T-helper 17 cell (primary cell): ENCODE measurements around the gene PKN1. TPM values are rescaled to one million over a fixed set of nuclear protein-coding genes. Genes with fewer than 3 reads are reported as not detected.
"Not testable (repeated sequence)": the region's sequence is repeated elsewhere in the genome, so short reads cannot be mapped to it uniquely, and the experiment has no call there.

Experiments used
- ATAC-seq: fragments of 150-1000 bp; cut with Tn5 transposase; 2 replicates; pipeline ENCODE4 v1.10.0; 2021; ENCODE audit warnings: mild to moderate bottlenecking, moderate library complexity
- DNase-seq, 3 donors: peaks; one replicate each; pipeline versions ENCODE4 v3.0.0 to v3.0.0-alpha.2; 2020 to 2021
- H3K9me3 ChIP-seq: one replicate; pipeline ENCODE4 v1.7.0; 2013; ENCODE audit warnings: low read length, mild to moderate bottlenecking; ENCODE audit not compliant: control insufficient read depth, poor library complexity, severe bottlenecking
- H3K27ac Mint-ChIP-seq: one replicate; pipeline ENCODE4 v1.8.0; 2022; ENCODE audit warnings: mild to moderate bottlenecking, moderate library complexity, mixed read lengths
- H3K27me3 Mint-ChIP-seq: one replicate; pipeline ENCODE4 v1.8.0; 2022; ENCODE audit warnings: mixed read lengths
- H3K36me3 Mint-ChIP-seq: one replicate; pipeline ENCODE4 v1.8.0; 2022; ENCODE audit warnings: low read depth, mixed read lengths
- H3K4me1 Mint-ChIP-seq: one replicate; pipeline ENCODE4 v1.8.0; 2022; ENCODE audit warnings: mild to moderate bottlenecking, mixed read lengths
- H3K4me3 Mint-ChIP-seq: one replicate; pipeline ENCODE4 v1.8.0; 2022; ENCODE audit warnings: mild to moderate bottlenecking, moderate library complexity, mixed read lengths
- total RNA-seq, 4 donors: library from RNA in 2 of 4; stranded (reverse) in 2 of 4; gene quantifications; one replicate each; pipeline ENCODE4 v1.2.3 and lab custom pipeline; 2022 to 2026

PKN1 gene
- total RNA-seq (100 to 1,000 TPM; 163 to 202 TPM), total RNA-seq (lab: John Stamatoyannopoulos, UW) (160 to 167 reads per million in 2 donors)

DNA sequence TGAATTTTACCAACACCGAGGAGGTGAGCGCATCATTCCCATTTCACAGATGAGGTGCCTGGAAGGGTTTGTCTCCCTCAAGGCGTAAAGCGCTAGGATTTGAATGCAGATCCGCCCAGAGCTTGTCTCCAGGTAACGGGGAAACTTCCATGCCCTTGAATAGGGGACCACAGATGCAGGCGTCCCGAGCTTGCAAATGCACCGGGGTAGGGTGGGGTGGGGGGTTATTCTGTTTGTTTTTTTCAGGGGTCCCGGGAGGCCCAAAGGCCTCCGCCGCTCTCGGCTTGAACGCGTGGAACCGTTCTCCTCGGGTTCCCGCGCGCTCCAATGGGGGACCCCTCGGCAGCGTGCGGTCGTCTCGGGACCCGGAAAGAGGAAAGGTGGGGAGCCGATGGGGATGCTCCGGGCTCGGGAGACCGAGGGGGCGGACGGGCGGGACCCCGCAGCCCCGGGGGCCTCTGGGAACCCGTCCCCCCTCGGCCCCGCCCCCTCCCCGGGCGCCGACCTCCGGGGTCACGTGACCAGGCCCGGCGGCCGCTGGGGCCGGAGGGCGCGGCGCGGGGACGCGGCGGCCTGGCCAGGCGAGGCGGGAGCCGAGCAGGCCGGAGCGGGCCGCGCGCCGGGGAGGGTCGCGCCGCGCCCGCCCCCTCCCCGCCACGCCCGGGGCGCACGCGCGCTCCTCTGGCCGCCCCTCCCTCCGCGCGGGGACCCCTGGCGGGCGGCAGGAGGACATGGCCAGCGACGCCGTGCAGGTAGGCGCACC, at the start of gene PKN1:
Gene PKN1 (plus strand): TSS at position 516 of the 763 bp plus-strand sequence. CDS start 216 bp downstream, at position 732.
- H3K9me3 ChIP-seq = no peaks in the 10 kb centered on the region
- Mint-ChIP-seq H3K4me1 (peaks cover 24% of the 10 kb centered on the region), H3K4me3 (peak within 1 kb of the TSS; percentile 91), H3K27ac (peak within 1 kb of the TSS; percentile 84), H3K36me3 (no peaks in the 10 kb centered on the region), H3K27me3 (no peaks in the 10 kb centered on the region)
- DNase-seq (peak; percentile 34 to 53 (median 37)), ATAC-seq (peak; percentile 32)

DNA sequence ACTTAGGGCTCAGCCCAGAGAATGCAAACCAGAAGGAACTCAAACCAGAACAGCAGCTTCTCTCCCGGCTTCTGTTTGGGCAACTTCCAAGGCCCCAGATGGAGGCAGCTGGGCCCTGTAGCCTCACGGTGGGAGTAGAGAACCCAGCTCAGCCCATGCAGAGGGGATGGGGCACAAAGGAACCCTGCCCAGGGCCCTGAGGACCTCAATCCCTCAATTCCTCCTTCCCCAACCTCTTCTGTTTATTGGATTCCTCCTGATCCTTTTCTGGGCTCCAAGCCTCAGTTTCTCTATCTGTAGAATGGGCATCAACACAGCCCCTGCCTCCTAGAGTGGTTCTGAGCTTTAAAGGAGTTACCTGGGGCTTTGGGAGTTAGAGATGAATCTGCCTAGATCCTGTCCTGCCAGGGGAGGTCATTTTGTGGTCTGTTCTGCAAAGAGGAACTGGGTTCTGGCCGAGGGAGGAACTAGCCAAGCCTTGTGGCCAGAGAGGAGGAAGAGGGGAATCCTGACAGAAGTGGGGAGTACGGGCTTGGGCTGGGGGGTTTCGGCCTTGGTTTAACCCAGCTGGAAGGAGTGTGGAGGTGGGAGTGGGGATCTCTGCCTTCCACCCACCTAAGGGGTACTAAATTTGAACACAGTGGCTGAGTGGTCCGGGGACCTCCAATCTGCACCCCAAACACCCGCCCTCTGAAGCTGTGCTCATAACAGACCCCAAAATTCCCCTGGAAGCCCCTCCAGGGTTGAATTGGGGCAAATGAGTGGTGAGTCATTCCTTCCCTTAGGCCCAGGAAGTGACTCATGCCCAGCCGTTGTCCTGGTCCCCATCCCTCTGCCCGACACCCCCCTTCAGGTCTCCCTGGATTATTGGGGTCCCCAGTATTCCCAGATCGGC, 49.2 kb upstream of the PKN1 start:
- Mint-ChIP-seq H3K4me1 (peaks cover 33% of the 10 kb centered on the region), H3K27ac (peak overlapping the region; percentile 98), H3K27me3 (no peaks in the 10 kb centered on the region), H3K36me3 (peaks cover 15% of the 10 kb centered on the region), H3K4me3 (peak overlapping the region; percentile 99)
- peak in 2 of 3 donors; percentile 48 to 67 for DNase-seq
- H3K9me3 ChIP-seq = no peaks in the 10 kb centered on the region
- peak; percentile 2 for ATAC-seq

DNA sequence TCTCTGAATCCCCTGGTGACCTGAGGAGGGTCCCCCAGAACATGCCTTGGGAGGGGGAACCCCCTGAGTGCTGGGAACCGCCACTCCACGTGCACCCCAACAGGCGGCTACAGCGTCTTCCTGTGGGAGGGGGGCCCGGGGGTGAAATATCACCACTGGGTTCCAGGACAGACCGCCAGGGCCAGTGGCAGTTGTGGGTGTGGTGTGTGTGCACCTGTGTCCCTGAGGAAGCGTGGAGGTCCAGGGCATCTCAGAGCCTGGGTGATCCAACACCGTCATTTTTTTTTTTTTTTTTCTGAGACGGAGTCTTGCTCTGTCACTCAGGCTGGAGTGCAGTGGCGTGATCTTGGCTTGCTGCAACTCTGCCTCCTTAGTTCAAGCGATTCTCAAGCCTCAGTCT, 47.6 kb upstream of the PKN1 start:
- Mint-ChIP-seq H3K4me1 (peaks cover 27% of the 10 kb centered on the region), H3K27ac (peak overlapping the region; percentile 98)

DNA sequence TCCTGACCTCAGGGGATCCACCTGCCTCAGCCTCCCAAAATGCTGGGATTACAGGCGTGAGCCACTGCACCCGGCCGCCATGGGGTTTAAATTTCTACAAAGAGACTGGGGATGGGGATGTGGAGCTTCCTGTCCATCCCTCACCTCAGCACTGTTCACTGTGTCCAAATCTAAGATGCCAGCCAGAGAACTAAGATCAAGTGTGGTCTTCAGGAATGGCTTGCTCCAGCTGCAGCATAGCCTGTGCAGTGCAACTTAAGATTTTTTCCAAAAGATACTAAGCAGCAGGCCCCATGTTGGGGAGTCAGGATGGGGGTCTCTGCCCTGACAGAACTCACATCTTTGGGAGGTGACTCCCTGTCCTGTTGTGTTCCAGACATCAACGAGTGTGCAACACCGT, 42.6 kb upstream of the PKN1 start:
- Mint-ChIP-seq H3K4me3 (peak overlapping the region; percentile 77), H3K4me1 (peaks cover 25% of the 10 kb centered on the region), H3K27ac (peak overlapping the region; percentile 98), H3K36me3 (peaks cover 3% of the 10 kb centered on the region), H3K27me3 (no peaks in the 10 kb centered on the region)
- no peak for ATAC-seq
- H3K9me3 ChIP-seq = no peaks in the 10 kb centered on the region
- no peak for DNase-seq

More for the DNA sequence above, 47.6 kb upstream of the PKN1 start:
- Mint-ChIP-seq H3K27me3 (no peaks in the 10 kb centered on the region), H3K36me3 (peaks cover 15% of the 10 kb centered on the region), H3K4me3 (peak overlapping the region; percentile 99)
- H3K9me3 ChIP-seq = no peaks in the 10 kb centered on the region
- ATAC-seq = no peak
- peak in 1 of 3 donors; percentile 31 for DNase-seq

DNA sequence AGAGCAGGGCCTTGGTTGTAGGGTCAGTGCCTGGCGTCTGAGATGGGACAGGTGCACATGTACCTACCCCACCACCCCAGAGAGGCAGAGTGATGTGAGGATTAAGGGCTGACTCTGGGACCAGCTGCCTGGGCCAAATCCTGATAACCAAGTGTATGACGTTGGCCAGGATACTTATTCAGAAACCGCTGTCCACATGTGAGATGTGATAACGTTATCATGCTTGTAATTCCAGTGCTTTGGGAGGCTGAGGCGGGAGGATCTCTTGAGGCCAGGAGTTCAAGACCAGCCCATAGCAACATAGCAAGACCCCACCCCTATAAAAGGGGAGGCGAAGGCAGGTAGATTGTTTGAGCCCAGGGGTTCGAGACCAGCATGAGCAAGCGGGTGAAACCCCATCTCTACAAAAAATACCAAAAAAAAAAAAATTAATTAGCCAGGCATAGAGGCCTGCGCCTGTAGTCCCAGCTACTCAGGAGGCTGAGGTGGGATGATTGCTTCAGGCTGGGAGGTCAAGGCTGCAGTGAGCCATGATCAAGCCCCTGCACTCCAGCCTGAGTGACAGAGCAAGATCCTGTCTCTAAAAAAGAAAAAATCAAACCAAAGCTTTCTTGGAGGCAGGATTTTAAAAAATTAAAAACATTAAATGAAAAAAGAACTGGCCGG, 41.8 kb upstream of the PKN1 start:
- Mint-ChIP-seq H3K27me3 (no peaks in the 10 kb centered on the region), H3K36me3 (peaks cover 5% of the 10 kb centered on the region), H3K4me3 (peak overlapping the region; percentile 77), H3K4me1 (peaks cover 25% of the 10 kb centered on the region), H3K27ac (peak overlapping the region; percentile 98)
- no peaks in the 10 kb centered on the region for H3K9me3 ChIP-seq
- ATAC-seq (no peak), DNase-seq (no peak)

DNA sequence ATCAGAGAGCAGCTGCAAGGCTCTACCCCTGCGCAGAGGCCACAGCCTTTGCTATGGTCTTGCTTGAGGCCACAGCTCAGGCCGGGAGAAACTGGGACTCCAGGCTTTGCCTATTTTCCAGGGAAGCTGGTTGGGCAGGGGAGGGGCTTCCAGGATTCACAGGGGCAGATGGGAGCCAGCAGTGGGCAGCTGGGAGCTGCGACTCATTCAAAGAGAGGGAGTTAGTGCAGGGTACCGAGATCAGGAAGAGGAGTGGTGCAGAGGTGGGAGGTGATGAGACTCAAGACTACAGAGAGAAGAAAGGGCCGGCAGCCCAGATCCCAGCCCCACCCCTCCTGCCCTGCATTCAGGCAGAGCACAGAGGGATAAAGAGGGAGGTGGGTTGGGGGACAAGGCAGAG, 39.8 kb upstream of the PKN1 start:
- Mint-ChIP-seq H3K4me3 (peak overlapping the region; percentile 39), H3K27ac (peak overlapping the region; percentile 95), H3K4me1 (peaks cover 32% of the 10 kb centered on the region), H3K36me3 (peaks cover 8% of the 10 kb centered on the region), H3K27me3 (no peaks in the 10 kb centered on the region)
- DNase-seq = no peak
- no peaks in the 10 kb centered on the region for H3K9me3 ChIP-seq
- ATAC-seq = peak; percentile 5

DNA sequence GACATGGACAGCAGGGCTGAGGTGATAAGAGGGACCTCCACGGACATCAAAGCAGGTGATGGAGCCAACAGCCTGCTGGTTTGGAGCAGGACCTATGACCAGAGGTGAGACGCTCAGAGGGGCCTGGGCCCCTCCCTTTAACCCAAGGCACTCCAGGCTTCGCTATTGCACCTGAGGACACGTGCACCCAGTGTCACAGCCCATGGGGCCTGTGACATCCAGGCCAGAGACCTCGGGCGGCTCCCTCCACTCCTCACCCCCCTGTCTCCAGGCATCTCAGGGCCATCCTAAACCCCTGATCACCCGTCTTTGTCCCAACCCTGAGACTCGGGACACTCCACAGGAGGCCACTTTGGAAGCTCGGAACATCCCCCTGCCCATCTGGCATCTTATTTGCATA, 38.9 kb upstream of the PKN1 start:
- DNase-seq (no peak), ATAC-seq (peak; percentile 8)
- Mint-ChIP-seq H3K27ac (peak overlapping the region; percentile 95), H3K36me3 (peaks cover 8% of the 10 kb centered on the region), H3K27me3 (no peaks in the 10 kb centered on the region), H3K4me1 (peaks cover 28% of the 10 kb centered on the region), H3K4me3 (peak overlapping the region; percentile 50)
- H3K9me3 ChIP-seq = no peaks in the 10 kb centered on the region

DNA sequence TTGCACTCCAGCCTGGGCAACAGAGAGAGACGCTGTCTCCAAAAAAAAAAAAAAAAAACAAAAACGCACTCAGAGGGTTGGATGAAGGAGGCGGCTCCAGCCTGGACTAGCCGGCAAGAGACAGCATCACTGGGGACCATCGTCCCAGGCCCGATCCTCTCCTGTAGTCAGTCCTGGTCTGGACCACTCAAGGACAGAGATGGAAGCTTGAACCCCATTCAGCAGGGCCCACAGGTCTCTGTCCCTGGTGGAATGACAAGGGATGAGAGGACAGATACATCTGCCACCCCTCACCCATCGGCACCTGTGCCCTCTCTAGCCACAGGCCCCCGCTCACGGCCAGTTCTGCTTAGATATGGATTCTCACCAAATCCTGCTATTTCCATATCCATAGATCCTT, 37.8 kb upstream of the PKN1 start:
- Mint-ChIP-seq H3K4me1 (peaks cover 28% of the 10 kb centered on the region), H3K4me3 (peak overlapping the region; percentile 85), H3K27me3 (no peaks in the 10 kb centered on the region), H3K27ac (peak overlapping the region; percentile 95), H3K36me3 (peaks cover 8% of the 10 kb centered on the region)
- H3K9me3 ChIP-seq = no peaks in the 10 kb centered on the region
- DNase-seq = no peak
- ATAC-seq = peak; percentile 5

DNA sequence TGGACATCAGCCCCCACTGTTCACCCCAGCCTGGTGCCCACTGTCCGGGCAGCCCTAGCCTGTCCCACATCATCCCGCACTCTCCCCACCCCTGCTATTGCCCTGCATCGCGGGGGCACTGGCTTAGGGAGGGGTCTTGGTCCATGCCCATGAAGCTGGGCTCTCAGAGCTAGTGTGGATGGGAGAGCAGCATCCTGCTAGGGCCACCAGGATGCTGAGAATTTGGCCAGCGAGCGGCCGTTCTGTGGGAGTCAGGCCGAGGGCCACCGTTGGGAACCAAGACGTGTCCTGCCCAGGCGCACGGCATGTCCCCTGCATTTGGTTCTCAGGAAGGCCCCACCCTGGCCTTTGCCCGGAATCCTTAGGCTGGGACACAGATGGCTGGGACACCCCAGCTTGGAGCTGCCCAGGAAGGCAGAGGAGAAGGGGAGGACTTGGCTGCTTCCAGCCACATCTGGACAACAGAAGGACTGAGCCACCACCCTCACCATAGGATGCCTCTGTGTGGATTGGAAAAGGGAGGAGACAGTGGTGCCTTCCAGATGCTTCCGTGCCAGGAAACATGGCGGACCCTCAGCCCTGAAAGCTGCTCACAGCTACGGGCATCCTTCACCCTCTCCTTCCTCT, 37.3 kb upstream of the PKN1 start:
- Mint-ChIP-seq H3K36me3 (peaks cover 8% of the 10 kb centered on the region), H3K27ac (peak overlapping the region; percentile 95), H3K4me3 (peak overlapping the region; percentile 85), H3K27me3 (no peaks in the 10 kb centered on the region), H3K4me1 (peaks cover 26% of the 10 kb centered on the region)
- DNase-seq (no peak), ATAC-seq (peak; percentile 10)
- H3K9me3 ChIP-seq = no peaks in the 10 kb centered on the region

DNA sequence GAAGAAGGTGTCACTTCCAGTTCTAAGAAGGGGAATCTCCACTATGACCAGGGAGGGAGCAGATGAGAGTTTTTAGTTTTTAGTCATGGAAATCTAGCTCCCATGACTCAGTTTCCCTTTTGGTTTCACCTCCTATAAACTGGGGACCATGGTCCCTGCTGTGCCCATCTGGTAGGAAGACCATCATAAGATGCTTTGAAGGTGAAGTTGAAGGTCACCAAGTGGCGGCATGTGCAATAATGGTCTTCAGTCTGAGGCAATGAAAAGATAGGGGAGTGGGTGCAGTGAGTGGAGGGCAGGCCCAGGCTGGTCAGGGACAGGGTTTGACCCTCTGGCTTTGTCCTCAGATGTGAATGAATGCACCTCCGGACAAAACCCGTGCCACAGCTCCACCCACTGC, 36.4 kb upstream of the PKN1 start:
- not testable (repeated sequence) for H3K9me3 ChIP-seq, H3K36me3 Mint-ChIP-seq, DNase-seq, H3K27me3 Mint-ChIP-seq, ATAC-seq
- H3K4me1 Mint-ChIP-seq = peaks cover 24% of the 10 kb centered on the region
- peak overlapping the region; percentile 85 for H3K4me3 Mint-ChIP-seq
- peak overlapping the region; percentile 95 for H3K27ac Mint-ChIP-seq

DNA sequence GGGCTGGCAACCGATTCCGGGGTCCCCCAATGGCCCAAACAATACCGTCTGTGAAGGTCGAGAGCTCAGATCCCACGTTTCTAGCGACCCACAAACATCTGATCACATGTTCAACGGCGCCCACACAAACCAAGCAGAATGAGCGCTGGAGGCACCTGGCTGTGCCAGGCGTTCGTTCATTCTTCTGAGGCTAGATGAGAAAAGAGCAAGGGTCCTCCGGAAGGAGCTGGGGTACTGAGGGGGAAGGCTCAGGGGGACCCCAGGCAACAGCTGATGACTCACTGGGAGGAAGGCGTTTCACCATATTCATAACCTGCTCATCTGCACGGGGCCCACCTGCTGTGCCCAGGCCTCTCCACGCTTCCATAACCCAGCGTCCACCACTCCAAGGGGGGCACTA, 35.9 kb upstream of the PKN1 start:
- DNase-seq, H3K36me3 Mint-ChIP-seq, H3K27me3 Mint-ChIP-seq, ATAC-seq, H3K9me3 ChIP-seq: not testable (repeated sequence)
- peak overlapping the region; percentile 85 for H3K4me3 Mint-ChIP-seq
- peaks cover 24% of the 10 kb centered on the region for H3K4me1 Mint-ChIP-seq
- peak overlapping the region; percentile 95 for H3K27ac Mint-ChIP-seq

DNA sequence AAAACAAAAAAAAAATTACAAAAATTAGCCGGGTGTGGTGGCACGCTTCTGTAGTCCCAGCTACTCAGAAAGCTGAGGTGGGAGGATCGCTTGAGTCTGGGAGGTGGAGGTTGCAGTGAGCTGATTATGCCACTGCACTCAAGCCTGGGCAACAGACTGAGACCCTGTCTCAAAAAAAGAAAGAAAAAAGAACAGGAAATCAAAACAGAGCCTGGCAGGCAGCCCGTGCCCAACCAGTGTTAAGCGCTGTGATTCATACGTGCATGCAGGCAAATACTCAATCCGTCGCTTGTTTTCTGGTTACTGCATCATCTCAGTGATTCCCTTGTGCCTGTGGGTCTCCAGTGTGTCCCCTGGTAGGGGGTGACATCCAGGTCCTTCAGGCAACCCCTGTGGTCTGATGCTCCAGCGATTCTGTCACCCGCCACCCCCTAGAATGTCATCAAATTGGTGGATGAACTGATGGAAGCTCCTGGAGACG, 32.1 kb upstream of the PKN1 start:
- H3K9me3 ChIP-seq = no peaks in the 10 kb centered on the region
- DNase-seq (no peak), ATAC-seq (no peak)
- H3K27me3 Mint-ChIP-seq = no peaks in the 10 kb centered on the region
- H3K4me1 Mint-ChIP-seq = peaks cover 24% of the 10 kb centered on the region
- peaks cover 15% of the 10 kb centered on the region for H3K36me3 Mint-ChIP-seq
- peak overlapping the region; percentile 52 for H3K4me3 Mint-ChIP-seq
- H3K27ac Mint-ChIP-seq = peak overlapping the region; percentile 93
